Epithelial cell of esophagus (primary cell): ENCODE results near the gene CEP57L1.
"Not testable (repeated sequence)": the region's sequence is repeated elsewhere in the genome, so short reads cannot be mapped to it uniquely, and the experiment has no call there.

ENCODE experiments used
- DNase-seq: peaks from one replicate; pipeline ENCODE4 v3.0.0; 2010; ENCODE audit warnings: low read depth
- H3K4me3 ChIP-seq: 2 replicates; pipeline ENCODE4 v1.5.1; 2011; ENCODE audit warnings: mild to moderate bottlenecking, low read length, control low read depth
- CTCF ChIP-seq: IDR thresholded peaks from 2 replicates; pipeline ENCODE4 v1.5.1; 2011; ENCODE audit warnings: low read depth, mild to moderate bottlenecking, low read length, control low read depth, inconsistent platforms; ENCODE audit not compliant: insufficient read depth; ENCODE audit errors: missing control alignments

Gene CEP57L1

GRCh38 chr6:109184638-109185037 is 89.3 kb downstream of the CEP57L1 start:
- no peak for DNase-seq
- no peak overlapping the region for H3K4me3 ChIP-seq
- no peak for TF ChIP-seq CTCF

GRCh38 chr6:109186012-109186411 is 90.7 kb downstream of the CEP57L1 start:
- TF ChIP-seq CTCF, result no peak
- DNase-seq, result no peak
- H3K4me3 ChIP-seq, result no peak overlapping the region

- peak; percentile 68 for DNase-seq
- no peak overlapping the region for H3K4me3 ChIP-seq
- TF ChIP-seq CTCF, result peak; percentile 99
Observed at GRCh38 chr6:109187399-109188114, 92.2 kb downstream of the CEP57L1 start.

GRCh38 chr6:109188115-109188411 is 92.8 kb downstream of the CEP57L1 start:
- no peak for DNase-seq
- TF ChIP-seq CTCF, result no peak
- no peak overlapping the region for H3K4me3 ChIP-seq

- DNase-seq, H3K4me3 ChIP-seq: not testable (repeated sequence)
Observed at GRCh38 chr6:109191368-109191767, 96.1 kb downstream of the CEP57L1 start.

GRCh38 chr6:109192865-109193264 is 97.6 kb downstream of the CEP57L1 start:
- DNase-seq, result no peak
- no peak for TF ChIP-seq CTCF
- no peak overlapping the region for H3K4me3 ChIP-seq

- no peak for TF ChIP-seq CTCF
- no peak overlapping the region for H3K4me3 ChIP-seq
- DNase-seq, result no peak
Observed at GRCh38 chr6:109194880-109195279, 99.6 kb downstream of the CEP57L1 start.
